Left colon (tissue), 2 donors: Measurements from ENCODE around the gene OR6C4. TPM values are rescaled to one million over a fixed set of nuclear protein-coding genes. Genes with fewer than 3 reads are reported as not detected.
"Not testable (repeated sequence)": the region's sequence is repeated elsewhere in the genome, so short reads cannot be mapped to it uniquely, and the experiment has no call there.

Experiments used
- ATAC-seq: fragments of 200-7000 bp; cut with Tn5 transposase; one replicate; pipeline ENCODE4 v1.9.1; 2020; ENCODE audit warnings: mild to moderate bottlenecking, moderate library complexity
- DNase-seq, 2 donors: peaks; one replicate each; pipeline ENCODE4 v3.0.0-alpha.2; 2020
- intact Hi-C, 2 donors: fragments of 100-400 bp; cut with DNase I in 1 of 2; cut with micrococcal nuclease in 1 of 2; formaldehyde crosslinking; loops; one replicate each; pipeline versions ENCODE4 v1.11.2 to v1.14.0; 2022; cut with DNase I, micrococcal nuclease
- long read RNA-seq: library from polyadenylated mRNA; unstranded; transcript quantifications from one replicate; pipeline ENCODE4 v2.0.0, GENCODE V29; 2021
- total RNA-seq, 2 donors: library from RNA; stranded (reverse); fragmentation: NEBNext Ultra II Directional; extraction: Animal tissue kit (Norgen Biotek cat#: 25700); gene quantifications; one replicate each; pipeline ENCODE4 v1.2.1, GENCODE V29; 2021
- donor health status: DM: no; HTN: no; CAD: no.
- donor health status: DM: yes; HTN: yes; CAD: no.

Gene OR6C4
- total RNA-seq, result not detected
- long read RNA-seq, result 0 reads

GRCh38 chr12:55549302-55549701 lies at the start of gene OR6C4:
TSS of gene OR6C4 (plus strand) at chr12:55549602. CDS start at chr12:55551227, 1,625 bp downstream.
- no peak for ATAC-seq
- intact Hi-C loops, result no loop called here
- no peak for DNase-seq

- DNase-seq, result peak in 1 of 2 donors; percentile 5
- intact Hi-C loops, result no loop called here
- ATAC-seq, result peak; percentile 98
These were observed 49.6 kb upstream of the OR6C4 start for GRCh38 chr12:55499810-55500252.

- no peak for DNase-seq
- ATAC-seq, result no peak
- intact Hi-C loops, result no loop called here
These were observed 47.8 kb upstream of the OR6C4 start for GRCh38 chr12:55501601-55502000.

- DNase-seq (no peak), ATAC-seq (no peak)
These were observed 33.7 kb upstream of the OR6C4 start for GRCh38 chr12:55515696-55516095.

GRCh38 chr12:55516391-55516790 lies 33.0 kb upstream of the OR6C4 start:
- DNase-seq (no peak), ATAC-seq (no peak)
- intact Hi-C loops, result no loop called here

More at GRCh38 chr12:55515696-55516095, 33.7 kb upstream of the OR6C4 start:
- intact Hi-C loops, result no loop called here

- intact Hi-C loops, DNase-seq, ATAC-seq: not testable (repeated sequence)
These were observed 1.2 kb upstream of the OR6C4 start for GRCh38 chr12:55548235-55548634.

GRCh38 chr12:55548756-55549155 lies 646 bp upstream of the OR6C4 start:
- intact Hi-C loops, result no loop called here
- DNase-seq, result no peak
- no peak for ATAC-seq

GRCh38 chr12:55554296-55554695 lies 4.9 kb downstream of the OR6C4 start:
- ATAC-seq, result no peak
- no peak for DNase-seq
- intact Hi-C loops, result no loop called here

- intact Hi-C loops, DNase-seq, ATAC-seq: not testable (repeated sequence)
These were observed 20.7 kb downstream of the OR6C4 start for GRCh38 chr12:55570060-55570459.

GRCh38 chr12:55570689-55571088 lies 21.3 kb downstream of the OR6C4 start:
- DNase-seq, intact Hi-C loops, ATAC-seq: not testable (repeated sequence)

- ATAC-seq, result no peak
- no peak for DNase-seq
- intact Hi-C loops, result no loop called here
These were observed 22.8 kb downstream of the OR6C4 start, which contains the start of gene OR2AP1 for GRCh38 chr12:55572168-55572567. TSS of gene OR2AP1 (plus strand) at chr12:55572468. CDS start at chr12:55574415, 1,947 bp downstream.

GRCh38 chr12:55582066-55582465 lies 32.7 kb downstream of the OR6C4 start:
- intact Hi-C loops, result no loop called here
- DNase-seq (no peak), ATAC-seq (no peak)

GRCh38 chr12:55585817-55586216 lies 36.4 kb downstream of the OR6C4 start:
- intact Hi-C loops, result no loop called here
- ATAC-seq (no peak), DNase-seq (no peak)

- ATAC-seq, DNase-seq, intact Hi-C loops: not testable (repeated sequence)
These were observed 40.8 kb downstream of the OR6C4 start for GRCh38 chr12:55590152-55590551.

Other genes starting within 250 kb of the OR6C4 start
- not detected for gene OR6C1, start 235.3 kb upstream of the OR6C4 start, total RNA-seq
- gene OR6C3, start 218.9 kb upstream of the OR6C4 start, total RNA-seq, result not detected
- not detected for gene OR6C75, start 186.6 kb upstream of the OR6C4 start, total RNA-seq
- gene OR6C65, start 149.1 kb upstream of the OR6C4 start, total RNA-seq, result not detected
- gene OR6C76, start 123.3 kb upstream of the OR6C4 start, total RNA-seq, result not detected
- not detected for gene OR6C2, start 105.5 kb upstream of the OR6C4 start, total RNA-seq
- not detected for gene OR6C70, start 79.5 kb upstream of the OR6C4 start, total RNA-seq
- not detected for gene OR6C68, start 57.2 kb upstream of the OR6C4 start, total RNA-seq
- not detected for gene OR2AP1, start 22.9 kb downstream of the OR6C4 start, total RNA-seq
- gene OR10P1, start 87.3 kb downstream of the OR6C4 start, total RNA-seq, result not detected
- 10 to 100 TPM; 10.2 to 56.5 TPM for gene ITGA7, start 158.3 kb downstream of the OR6C4 start, total RNA-seq
- 100 to 1,000 TPM; 266 to 300 TPM for gene BLOC1S1, start 166.4 kb downstream of the OR6C4 start, total RNA-seq
- 10 to 100 TPM; 34.2 to 37.7 TPM for gene RDH5, start 170.8 kb downstream of the OR6C4 start, total RNA-seq
- gene CD63, start 179.4 kb downstream of the OR6C4 start, total RNA-seq, result 1,000 to 10,000 TPM; 1,137 to 1,252 TPM
- gene GDF11, start 193.5 kb downstream of the OR6C4 start, total RNA-seq, result 1 to 10 TPM; 1.5 to 2.7 TPM